ENCODE results near the gene ACSM2B. TPM values are rescaled to one million over a fixed set of nuclear protein-coding genes. Genes with fewer than 3 reads are reported as not detected.
"Not testable (repeated sequence)": the region's sequence is repeated elsewhere in the genome, so short reads cannot be mapped to it uniquely, and the experiment has no call there.

ACSM2B gene
- total and polyA plus RNA-seq, 4 experiments from 2014 or later = not detected

GRCh38 chr16:20610892-20611349, 34.8 kb upstream of the ACSM2B start:
- Histone ChIP-seq H3K27me3 (ENCODE audit: insufficient read depth, low read length) (no peaks in the 10 kb centered on the region), H3K4me3 (ENCODE audit: low read length in 2 of 2) (no peak overlapping the region), H3K4me1 (ENCODE audit: insufficient read depth, low read length) (no peaks in the 10 kb centered on the region), H3K36me3 (ENCODE audit: insufficient read depth, low read length) (no peaks in the 10 kb centered on the region), H3K9me3 (ENCODE audit: control insufficient read depth in 1 of 2, low read length in 2 of 2) (no peaks in the 10 kb centered on the region), H3K27ac (ENCODE audit: low read depth, low read length) (no peak overlapping the region)
- Mint-ChIP-seq H3K36me3 (no peaks in the 10 kb centered on the region), H3K4me3 (no peak overlapping the region), H3K27ac (no peak overlapping the region), H3K27me3 (peaks cover 20 to 21% of the 10 kb centered on the region in 2 donors), H3K9me3 (no peaks in the 10 kb centered on the region), H3K4me1 (no peaks in the 10 kb centered on the region)
- no peak for DNase-seq
- ChIA-PET POLR2A (ENCODE audit: partially characterized antibody) (no interaction called here), CTCF (ENCODE audit: partially characterized antibody) (no interaction called here)
- intact Hi-C loops (cut with micrococcal nuclease) = no loop called here

GRCh38 chr16:20610211-20610891, 34.2 kb upstream of the ACSM2B start:
- ChIA-PET CTCF (ENCODE audit: partially characterized antibody) (no interaction called here), POLR2A (ENCODE audit: partially characterized antibody) (no interaction called here)
- no peaks in the 10 kb centered on the region for H3K27me3 ChIP-seq (ENCODE audit: insufficient read depth, low read length)
- Mint-ChIP-seq H3K9me3 (peaks cover 0 to 6% (median 4%) of the 10 kb centered on the region in 8 donors), H3K27ac (no peak overlapping the region), H3K36me3 (peaks cover 0 to under 1% of the 10 kb centered on the region in 2 donors), H3K4me1 (no peaks in the 10 kb centered on the region), H3K27me3 (peaks cover 20 to 21% of the 10 kb centered on the region in 2 donors), H3K4me3 (no peak overlapping the region)
- no peaks in the 10 kb centered on the region for H3K36me3 ChIP-seq (ENCODE audit: insufficient read depth, low read length)
- no peaks in the 10 kb centered on the region for H3K4me1 ChIP-seq (ENCODE audit: insufficient read depth, low read length)
- no peak overlapping the region for H3K4me3 ChIP-seq (ENCODE audit: low read length in 2 of 2)
- no peaks in the 10 kb centered on the region for H3K9me3 ChIP-seq (ENCODE audit: control insufficient read depth in 1 of 2, low read length in 2 of 2)
- intact Hi-C loops (cut with micrococcal nuclease) = no loop called here
- no peak for DNase-seq
- H3K27ac ChIP-seq (ENCODE audit: low read depth, low read length) = no peak overlapping the region

- H3K36me3 Mint-ChIP-seq; H3K27ac Mint-ChIP-seq; H3K4me3 Mint-ChIP-seq; POLR2A ChIA-PET (ENCODE audit: partially characterized antibody); H3K36me3 ChIP-seq (ENCODE audit: insufficient read depth, low read length); DNase-seq; H3K27me3 ChIP-seq (ENCODE audit: insufficient read depth, low read length); H3K4me3 ChIP-seq (ENCODE audit: low read length in 2 of 2); H3K27me3 Mint-ChIP-seq; H3K4me1 Mint-ChIP-seq; intact Hi-C loops (cut with micrococcal nuclease); H3K27ac ChIP-seq (ENCODE audit: low read depth, low read length); H3K4me1 ChIP-seq (ENCODE audit: insufficient read depth, low read length); CTCF ChIA-PET (ENCODE audit: partially characterized antibody); H3K9me3 ChIP-seq (ENCODE audit: control insufficient read depth in 1 of 2, low read length in 2 of 2): not testable (repeated sequence)
- H3K9me3 Mint-ChIP-seq = peaks cover 0 to 12% (median 8%) of the 10 kb centered on the region in 8 donors
Observed at GRCh38 chr16:20602205-20602604, 26.0 kb upstream of the ACSM2B start.

- H3K4me3 Mint-ChIP-seq; H3K4me3 ChIP-seq (ENCODE audit: low read length in 2 of 2); H3K27me3 Mint-ChIP-seq; H3K4me1 Mint-ChIP-seq; intact Hi-C loops (cut with micrococcal nuclease); H3K36me3 Mint-ChIP-seq; H3K27ac Mint-ChIP-seq; H3K27me3 ChIP-seq (ENCODE audit: insufficient read depth, low read length); DNase-seq; POLR2A ChIA-PET (ENCODE audit: partially characterized antibody); H3K9me3 Mint-ChIP-seq; H3K9me3 ChIP-seq (ENCODE audit: control insufficient read depth in 1 of 2, low read length in 2 of 2); H3K4me1 ChIP-seq (ENCODE audit: insufficient read depth, low read length); CTCF ChIA-PET (ENCODE audit: partially characterized antibody); H3K27ac ChIP-seq (ENCODE audit: low read depth, low read length); H3K36me3 ChIP-seq (ENCODE audit: insufficient read depth, low read length): not testable (repeated sequence)
Observed at GRCh38 chr16:20599475-20599874, 23.3 kb upstream of the ACSM2B start.

- H3K27me3 Mint-ChIP-seq = peaks cover 2 to 5% of the 10 kb centered on the region in 2 donors
- H3K27me3 ChIP-seq (ENCODE audit: insufficient read depth, low read length) = no peaks in the 10 kb centered on the region
- H3K9me3 Mint-ChIP-seq = peaks cover 0 to 6% (median 0%) of the 10 kb centered on the region in 8 donors
- H3K36me3 ChIP-seq (ENCODE audit: insufficient read depth, low read length) = no peaks in the 10 kb centered on the region
- no peak overlapping the region for H3K4me3 Mint-ChIP-seq
- H3K36me3 Mint-ChIP-seq = no peaks in the 10 kb centered on the region
- H3K27ac Mint-ChIP-seq = no peak overlapping the region
- no peak overlapping the region for H3K4me3 ChIP-seq (ENCODE audit: low read length in 2 of 2)
- POLR2A ChIA-PET (ENCODE audit: partially characterized antibody) = no interaction called here
- no peak for DNase-seq
- CTCF ChIA-PET (ENCODE audit: partially characterized antibody) = no interaction called here
- no peaks in the 10 kb centered on the region for H3K9me3 ChIP-seq (ENCODE audit: control insufficient read depth in 1 of 2, low read length in 2 of 2)
- H3K27ac ChIP-seq (ENCODE audit: low read depth, low read length) = no peak overlapping the region
- intact Hi-C loops (cut with micrococcal nuclease) = no loop called here
- H3K4me1 ChIP-seq (ENCODE audit: insufficient read depth, low read length) = no peaks in the 10 kb centered on the region
- no peaks in the 10 kb centered on the region for H3K4me1 Mint-ChIP-seq
Observed at GRCh38 chr16:20598832-20599469, 22.8 kb upstream of the ACSM2B start.

GRCh38 chr16:20595694-20596093, 19.5 kb upstream of the ACSM2B start:
- H3K4me1 ChIP-seq (ENCODE audit: insufficient read depth, low read length); H3K27me3 Mint-ChIP-seq; H3K4me1 Mint-ChIP-seq; DNase-seq; POLR2A ChIA-PET (ENCODE audit: partially characterized antibody); H3K36me3 ChIP-seq (ENCODE audit: insufficient read depth, low read length); H3K36me3 Mint-ChIP-seq; CTCF ChIA-PET (ENCODE audit: partially characterized antibody); intact Hi-C loops (cut with micrococcal nuclease); H3K27ac ChIP-seq (ENCODE audit: low read depth, low read length); H3K9me3 ChIP-seq (ENCODE audit: control insufficient read depth in 1 of 2, low read length in 2 of 2); H3K9me3 Mint-ChIP-seq; H3K4me3 Mint-ChIP-seq; H3K27ac Mint-ChIP-seq; H3K27me3 ChIP-seq (ENCODE audit: insufficient read depth, low read length); H3K4me3 ChIP-seq (ENCODE audit: low read length in 2 of 2): not testable (repeated sequence)

GRCh38 chr16:20595068-20595467, 18.9 kb upstream of the ACSM2B start:
- H3K27me3 Mint-ChIP-seq; H3K9me3 Mint-ChIP-seq; H3K27me3 ChIP-seq (ENCODE audit: insufficient read depth, low read length); intact Hi-C loops (cut with micrococcal nuclease); H3K36me3 Mint-ChIP-seq; H3K36me3 ChIP-seq (ENCODE audit: insufficient read depth, low read length); H3K27ac Mint-ChIP-seq; H3K4me1 Mint-ChIP-seq; DNase-seq; H3K9me3 ChIP-seq (ENCODE audit: control insufficient read depth in 1 of 2, low read length in 2 of 2); H3K27ac ChIP-seq (ENCODE audit: low read depth, low read length); H3K4me3 ChIP-seq (ENCODE audit: low read length in 2 of 2); H3K4me3 Mint-ChIP-seq; H3K4me1 ChIP-seq (ENCODE audit: insufficient read depth, low read length); CTCF ChIA-PET (ENCODE audit: partially characterized antibody); POLR2A ChIA-PET (ENCODE audit: partially characterized antibody): not testable (repeated sequence)

All from CD4-positive, alpha-beta memory T cell (primary cell).